Thyroid gland (tissue), 4 donors: Measurements from ENCODE around the gene NTF3. TPM values are rescaled to one million over a fixed set of nuclear protein-coding genes. Genes with fewer than 3 reads are reported as not detected.

Experiments used
- DNase-seq, 2 donors: peaks; one replicate each; pipeline ENCODE4 v3.0.0-alpha.2; 2019
- H3K27ac ChIP-seq, 3 donors: fragments of 200-600 bp; sonication (generic); 1 replicate in 2 of 3; 2 replicates in 1 of 3; pipeline ENCODE4 v1.5.1; 2016 to 2019; ENCODE audit warnings: mild to moderate bottlenecking in 1 of 3, moderate library complexity in 1 of 3
- H3K27me3 ChIP-seq: fragments of 200-600 bp; sonication (generic); one replicate; pipeline ENCODE4 v1.5.1; 2019
- H3K36me3 ChIP-seq, 2 donors: fragments of 200-600 bp; sonication (generic); one replicate each; pipeline ENCODE4 v1.5.1; 2016 to 2019
- H3K4me1 ChIP-seq, 2 donors: fragments of 200-600 bp; sonication (generic); one replicate each; pipeline ENCODE4 v1.5.1; 2017 to 2019
- H3K4me3 ChIP-seq, 3 donors: fragments of 200-600 bp; sonication (generic); replicated peaks in 1 of 3; 1 replicate in 2 of 3; 2 replicates in 1 of 3; pipeline ENCODE4 v1.5.1; 2016; ENCODE audit warnings: mild to moderate bottlenecking in 1 of 3
- H3K9me3 ChIP-seq: fragments of 200-600 bp; sonication (generic); one replicate; pipeline ENCODE4 v1.5.1; 2017
- POLR2A ChIP-seq, 2 donors: fragments of 450-650 bp; IDR thresholded peaks; one replicate each; pipeline ENCODE4 v1.6.1; 2017; ENCODE audit warnings: antibody characterized with exemption in 2 of 2, mild to moderate bottlenecking in 2 of 2, moderate library complexity in 1 of 2
- WGBS, 2 donors: methylation state at CpG; one replicate each; pipeline ENCODE4 v1.1.5; 2017; 5-methylcytosine and 5-hydroxymethylcytosine counted together
- intact Hi-C: fragments of 100-400 bp; cut with DNase I; formaldehyde crosslinking; loops from one replicate; pipeline ENCODE4 v1.15.1; 2023
- total RNA-seq, 4 donors: library from RNA; depleted of rRNA; stranded (reverse); fragments of >200 nt; gene quantifications; one replicate each; pipeline ENCODE4 v1.2.3, GENCODE V29; 2016
- TF ChIP-seq, protein P1 (sequence below), 6 experiments: fragments of 200-600 bp in 3 of 6; fragments of 450-650 bp in 3 of 6; sonication (generic) in 3 of 6; IDR thresholded peaks; one replicate each; pipeline ENCODE4 v1.5.1; 2016 to 2019; ENCODE audit warnings: antibody characterized with exemption in 6 of 6, mild to moderate bottlenecking in 2 of 6, inconsistent platforms in 1 of 6, moderate library complexity in 1 of 6

The NTF3 gene
- total RNA-seq, 4 donors from 2014 or later = not detected

DNA sequence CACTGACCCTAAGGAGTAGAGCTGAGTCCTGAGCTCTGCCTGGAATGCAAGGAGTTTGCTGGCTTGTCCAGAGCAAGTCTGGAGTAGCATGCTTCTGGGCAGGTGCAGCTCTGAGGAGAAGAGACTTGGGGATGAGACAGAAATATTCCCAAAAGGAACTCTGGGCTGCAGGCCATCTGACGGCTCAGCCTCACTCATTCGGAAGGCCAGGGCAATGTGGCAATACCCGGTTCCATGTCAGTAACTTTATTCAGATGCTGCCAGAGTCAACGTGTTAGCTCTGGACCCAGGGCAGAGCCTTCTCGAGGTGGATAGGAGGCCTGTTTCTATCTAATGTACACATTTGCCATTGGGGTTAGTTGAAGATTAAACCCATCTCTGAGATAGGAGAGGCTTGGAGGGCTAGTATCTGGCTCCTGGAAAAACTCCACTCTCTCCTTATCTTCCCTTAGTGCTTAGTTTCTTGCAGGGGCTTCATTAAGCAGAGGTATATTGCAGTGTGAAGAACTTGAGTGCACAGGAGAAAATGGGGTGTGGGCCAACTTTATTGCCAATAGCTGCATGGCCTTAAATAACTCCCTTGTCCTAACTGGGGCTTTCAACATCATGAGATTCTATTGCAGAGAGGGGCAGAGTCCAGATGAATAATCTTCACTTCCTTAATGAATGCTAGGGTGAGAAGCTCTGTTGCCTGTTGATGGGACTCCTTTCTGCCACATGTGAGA lies 65.6 kb downstream of the NTF3 start:
- intact Hi-C loops = no loop called here
- H3K4me1 ChIP-seq = no peaks in the 10 kb centered on the region
- no peaks in the 10 kb centered on the region for H3K27me3 ChIP-seq
- 23 to 33% methylated on average over 5 of the region's 5 CpGs for WGBS, 2 donors
- H3K27ac ChIP-seq = no peak overlapping the region
- no peaks in the 10 kb centered on the region for H3K9me3 ChIP-seq
- no peak overlapping the region for H3K4me3 ChIP-seq
- H3K36me3 ChIP-seq = no peaks in the 10 kb centered on the region
- no peak for DNase-seq
- TF ChIP-seq, protein P1, sequence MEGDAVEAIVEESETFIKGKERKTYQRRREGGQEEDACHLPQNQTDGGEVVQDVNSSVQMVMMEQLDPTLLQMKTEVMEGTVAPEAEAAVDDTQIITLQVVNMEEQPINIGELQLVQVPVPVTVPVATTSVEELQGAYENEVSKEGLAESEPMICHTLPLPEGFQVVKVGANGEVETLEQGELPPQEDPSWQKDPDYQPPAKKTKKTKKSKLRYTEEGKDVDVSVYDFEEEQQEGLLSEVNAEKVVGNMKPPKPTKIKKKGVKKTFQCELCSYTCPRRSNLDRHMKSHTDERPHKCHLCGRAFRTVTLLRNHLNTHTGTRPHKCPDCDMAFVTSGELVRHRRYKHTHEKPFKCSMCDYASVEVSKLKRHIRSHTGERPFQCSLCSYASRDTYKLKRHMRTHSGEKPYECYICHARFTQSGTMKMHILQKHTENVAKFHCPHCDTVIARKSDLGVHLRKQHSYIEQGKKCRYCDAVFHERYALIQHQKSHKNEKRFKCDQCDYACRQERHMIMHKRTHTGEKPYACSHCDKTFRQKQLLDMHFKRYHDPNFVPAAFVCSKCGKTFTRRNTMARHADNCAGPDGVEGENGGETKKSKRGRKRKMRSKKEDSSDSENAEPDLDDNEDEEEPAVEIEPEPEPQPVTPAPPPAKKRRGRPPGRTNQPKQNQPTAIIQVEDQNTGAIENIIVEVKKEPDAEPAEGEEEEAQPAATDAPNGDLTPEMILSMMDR (IDR thresholded peaks at IDR 0.05) = no peak
- TF ChIP-seq POLR2A (IDR thresholded peaks at IDR 0.05) = no peak

DNA sequence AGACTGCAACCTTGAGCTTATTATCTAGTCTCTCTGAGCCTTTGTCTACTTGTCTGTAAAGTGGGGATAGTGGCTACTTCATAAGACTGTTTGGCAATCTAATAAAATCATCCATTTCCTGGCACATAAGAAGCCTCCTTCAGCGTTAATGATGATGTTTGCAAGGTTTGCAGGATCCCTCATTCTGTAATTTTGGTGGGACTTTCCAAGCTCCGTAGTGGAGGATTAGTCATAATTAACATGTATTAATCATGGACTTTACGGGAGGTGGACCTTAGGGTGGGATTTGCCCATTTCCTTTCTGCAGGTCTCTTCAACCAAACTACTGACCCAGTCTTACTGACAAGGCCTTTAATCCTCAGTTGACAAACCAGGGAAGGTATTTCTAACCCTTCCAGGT lies 66.2 kb downstream of the NTF3 start:
- no peak overlapping the region for H3K27ac ChIP-seq
- DNase-seq = no peak
- TF ChIP-seq POLR2A (IDR thresholded peaks at IDR 0.05) = no peak
- TF ChIP-seq, protein P1 (IDR thresholded peaks at IDR 0.05) = no peak
- intact Hi-C loops = no loop called here
- WGBS, 2 donors = 88 to 92% methylated on average over 3 of the region's 3 CpGs
- no peaks in the 10 kb centered on the region for H3K36me3 ChIP-seq
- H3K27me3 ChIP-seq = no peaks in the 10 kb centered on the region
- no peaks in the 10 kb centered on the region for H3K9me3 ChIP-seq
- no peaks in the 10 kb centered on the region for H3K4me1 ChIP-seq
- H3K4me3 ChIP-seq = no peak overlapping the region

DNA sequence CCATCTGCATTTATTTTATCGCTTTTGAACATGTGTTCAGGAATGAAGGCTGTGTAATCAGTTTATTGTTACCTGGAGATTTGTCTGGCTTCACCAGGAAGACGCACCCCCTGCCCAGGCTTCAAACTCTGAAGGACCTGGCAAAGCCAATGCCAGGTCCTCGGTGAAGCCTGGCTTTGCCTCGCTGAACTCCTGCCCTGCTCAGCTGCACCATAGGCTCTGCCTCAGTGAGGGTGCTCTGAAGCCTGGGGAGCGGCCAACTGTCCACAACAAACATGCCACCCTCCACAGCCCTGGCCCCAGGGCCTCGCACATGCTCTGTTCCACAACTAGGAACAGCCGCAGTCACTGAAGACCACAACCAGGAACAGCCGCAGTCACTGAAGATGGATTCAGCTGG lies 66.9 kb downstream of the NTF3 start:
- Histone ChIP-seq H3K4me3 (no peak overlapping the region), H3K36me3 (no peaks in the 10 kb centered on the region), H3K9me3 (no peaks in the 10 kb centered on the region), H3K4me1 (no peaks in the 10 kb centered on the region), H3K27ac (no peak overlapping the region), H3K27me3 (no peaks in the 10 kb centered on the region)
- intact Hi-C loops = no loop called here
- DNase-seq = no peak
- 84 to 94% methylated on average over 7 to 8 of the region's 8 CpGs for WGBS, 2 donors
- no peak for TF ChIP-seq POLR2A (IDR thresholded peaks at IDR 0.05)
- TF ChIP-seq, protein P1 (IDR thresholded peaks at IDR 0.05) = no peak

DNA sequence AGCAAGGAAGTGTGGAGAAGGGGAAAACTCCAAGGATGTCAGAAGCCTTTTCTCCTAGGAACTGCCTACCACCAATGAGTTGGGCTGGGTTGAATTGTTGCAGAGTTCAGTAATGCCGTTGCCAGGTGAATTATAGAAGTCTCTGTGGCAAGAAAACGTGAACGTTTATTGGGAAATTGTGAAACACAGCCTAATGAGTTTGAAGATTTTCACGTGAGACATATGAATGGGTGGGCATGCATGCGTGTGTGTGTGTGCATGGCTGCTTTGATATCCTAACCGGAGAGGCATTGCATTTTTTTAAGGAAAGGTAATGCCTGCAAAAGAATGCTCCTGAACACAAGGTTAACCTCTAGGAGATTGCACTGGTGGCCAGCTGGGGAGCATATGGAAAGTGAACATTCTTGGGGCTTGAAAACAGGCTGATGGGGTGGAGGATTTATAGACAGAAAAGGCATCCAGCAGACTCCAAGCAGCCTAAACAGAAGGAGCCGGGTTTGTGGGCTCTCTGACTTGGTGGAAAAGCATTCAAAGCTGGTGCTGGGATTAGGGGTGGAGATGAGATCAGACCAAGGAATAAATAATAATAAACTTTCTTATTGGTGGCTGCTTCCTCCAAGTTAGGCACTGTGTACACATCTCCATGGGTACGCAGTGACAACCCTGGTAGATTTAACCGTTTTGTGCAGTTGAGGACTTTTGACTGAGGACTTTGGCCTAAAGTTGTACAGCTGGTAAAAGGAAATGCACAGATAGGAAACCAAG lies 67.8 kb downstream of the NTF3 start:
- 87 to 91% methylated on average over 9 of the region's 9 CpGs for WGBS, 2 donors
- Histone ChIP-seq H3K36me3 (no peaks in the 10 kb centered on the region), H3K27me3 (no peaks in the 10 kb centered on the region), H3K9me3 (no peaks in the 10 kb centered on the region), H3K4me1 (no peaks in the 10 kb centered on the region), H3K4me3 (no peak overlapping the region), H3K27ac (no peak overlapping the region)
- no peak for TF ChIP-seq POLR2A (IDR thresholded peaks at IDR 0.05)
- TF ChIP-seq, protein P1 (IDR thresholded peaks at IDR 0.05) = no peak
- no peak for DNase-seq
- intact Hi-C loops = no loop called here

DNA sequence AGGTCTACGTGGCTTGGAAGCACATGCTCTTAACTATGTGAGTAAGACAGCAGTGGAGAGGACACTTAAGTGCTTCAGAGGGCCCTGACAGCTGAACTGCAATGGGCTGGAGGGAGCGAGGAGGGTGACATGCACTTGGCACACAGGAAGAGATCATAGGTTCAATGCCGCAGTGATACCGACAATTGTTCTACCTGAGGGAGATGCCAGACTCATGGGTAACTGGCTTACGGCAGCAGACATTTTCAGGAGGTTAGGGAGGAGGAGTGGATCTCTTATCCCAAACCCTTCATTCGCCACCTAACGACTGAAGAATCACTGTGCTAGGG lies 68.4 kb downstream of the NTF3 start:
- Histone ChIP-seq H3K27ac (no peak overlapping the region), H3K36me3 (no peaks in the 10 kb centered on the region), H3K4me1 (no peaks in the 10 kb centered on the region), H3K9me3 (no peaks in the 10 kb centered on the region), H3K27me3 (no peaks in the 10 kb centered on the region), H3K4me3 (no peak overlapping the region)
- intact Hi-C loops = no loop called here
- no peak for DNase-seq
- WGBS, 2 donors = 71 to 77% methylated on average over 7 of the region's 7 CpGs
- TF ChIP-seq POLR2A (IDR thresholded peaks at IDR 0.05) = no peak
- TF ChIP-seq, protein P1 (IDR thresholded peaks at IDR 0.05) = no peak
